ENCODE results near the gene MYCBP2.
A peak's percentile ranks its signal among the peaks of the same experiment; 100 is the strongest.
"Not testable (repeated sequence)": the region's sequence is repeated elsewhere in the genome, so short reads cannot be mapped to it uniquely, and the experiment has no call there.

The MYCBP2 gene

DNA sequence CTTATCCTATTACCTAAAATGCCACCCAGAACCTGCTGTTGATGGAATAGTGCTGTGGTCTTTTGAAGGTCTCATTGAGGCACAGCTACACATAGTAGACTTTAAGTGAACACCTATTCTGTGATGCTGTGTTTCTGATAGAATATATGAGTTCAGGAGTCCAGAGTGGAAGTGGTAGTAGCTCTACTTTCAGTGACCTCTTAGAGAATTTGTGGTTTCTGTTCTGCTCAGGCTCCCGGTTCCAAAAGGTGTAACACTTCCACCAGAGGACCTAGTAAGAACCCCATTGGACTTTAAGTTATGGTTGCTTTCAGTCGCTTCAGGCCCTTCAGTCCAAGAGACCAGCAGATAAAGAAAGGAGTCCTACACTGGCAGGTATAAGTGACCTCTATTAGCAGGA lies 11.4 kb upstream of the MYCBP2 start:
- no peak for DNase-seq

DNA sequence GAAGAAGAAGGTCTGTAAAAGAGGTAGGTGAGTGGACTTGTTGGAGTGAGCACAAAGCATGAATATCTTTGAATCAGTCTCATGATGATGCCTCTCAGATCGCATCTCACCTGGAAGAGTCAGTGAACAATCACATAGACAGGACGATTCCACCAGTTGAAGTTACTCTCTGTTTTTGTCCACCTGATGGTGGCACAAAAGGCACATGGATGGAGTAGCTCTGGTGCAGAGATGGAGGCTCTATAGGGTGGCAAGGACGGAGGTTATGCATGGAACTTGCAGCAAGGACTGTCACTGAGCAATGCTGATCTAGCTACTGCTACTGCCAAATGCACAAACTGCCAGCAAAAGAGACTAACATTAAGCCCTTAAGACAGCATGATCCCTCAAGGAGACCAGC lies 10.3 kb upstream of the MYCBP2 start:
- no peak for DNase-seq

DNA sequence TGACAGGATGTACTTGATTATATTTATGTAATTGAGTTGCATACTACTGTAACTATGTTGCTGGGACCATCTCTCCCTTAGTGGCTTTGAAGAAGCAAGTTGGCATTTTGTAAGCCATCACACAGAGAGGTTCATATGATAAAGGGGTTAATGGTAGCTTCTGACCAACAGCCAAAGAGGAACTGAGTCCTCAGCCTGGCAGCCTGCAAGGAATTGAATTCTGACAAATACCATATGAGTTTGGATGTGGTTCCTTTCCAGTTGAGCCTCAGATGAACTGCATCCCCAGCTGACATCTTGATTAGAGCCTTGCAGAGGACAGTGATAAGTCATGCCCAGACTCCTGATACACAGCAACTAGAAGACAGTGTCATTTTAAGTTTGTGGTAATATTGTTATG lies 8.6 kb upstream of the MYCBP2 start:
- DNase-seq: no peak

DNA sequence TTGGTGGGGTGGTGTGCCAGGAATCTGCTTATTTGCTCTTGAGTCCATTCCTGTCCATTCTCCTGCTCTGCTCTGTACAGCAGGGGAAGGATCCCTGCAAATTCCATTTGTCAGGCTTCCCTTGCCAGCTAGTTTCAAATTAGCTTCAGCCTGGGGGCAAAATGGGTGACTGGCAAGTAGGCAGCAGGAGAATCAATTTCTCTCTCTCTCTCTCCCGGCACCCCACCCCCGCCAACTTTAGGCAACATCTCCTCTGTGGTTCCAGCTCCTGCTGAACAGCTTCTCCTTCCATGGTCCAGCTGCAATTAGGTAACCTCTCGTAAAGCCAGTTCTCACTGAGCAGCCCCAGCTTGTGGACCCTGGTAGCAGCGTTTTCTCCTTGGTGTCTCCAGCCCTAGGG lies 6.7 kb upstream of the MYCBP2 start:
- DNase-seq: no peak

DNA sequence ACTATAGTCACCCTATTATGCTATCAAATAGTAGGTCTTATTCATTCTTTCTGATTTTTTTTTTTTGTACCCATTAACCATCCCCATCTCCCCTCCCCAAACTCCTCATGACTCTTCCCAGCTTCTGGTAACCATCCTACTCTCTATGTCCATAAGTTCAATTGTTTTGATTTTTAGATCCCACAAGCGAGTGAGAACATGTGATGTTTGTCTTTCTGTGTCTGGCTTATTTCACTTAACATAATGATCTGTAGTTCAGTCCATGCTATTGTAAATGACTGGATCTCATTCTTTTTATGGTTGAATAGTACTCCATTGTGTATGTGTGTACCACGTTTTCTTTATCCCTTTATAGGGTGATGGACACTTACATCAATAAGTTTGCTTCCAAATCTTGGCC lies 4.5 kb upstream of the MYCBP2 start:
- DNase-seq: no peak

DNA sequence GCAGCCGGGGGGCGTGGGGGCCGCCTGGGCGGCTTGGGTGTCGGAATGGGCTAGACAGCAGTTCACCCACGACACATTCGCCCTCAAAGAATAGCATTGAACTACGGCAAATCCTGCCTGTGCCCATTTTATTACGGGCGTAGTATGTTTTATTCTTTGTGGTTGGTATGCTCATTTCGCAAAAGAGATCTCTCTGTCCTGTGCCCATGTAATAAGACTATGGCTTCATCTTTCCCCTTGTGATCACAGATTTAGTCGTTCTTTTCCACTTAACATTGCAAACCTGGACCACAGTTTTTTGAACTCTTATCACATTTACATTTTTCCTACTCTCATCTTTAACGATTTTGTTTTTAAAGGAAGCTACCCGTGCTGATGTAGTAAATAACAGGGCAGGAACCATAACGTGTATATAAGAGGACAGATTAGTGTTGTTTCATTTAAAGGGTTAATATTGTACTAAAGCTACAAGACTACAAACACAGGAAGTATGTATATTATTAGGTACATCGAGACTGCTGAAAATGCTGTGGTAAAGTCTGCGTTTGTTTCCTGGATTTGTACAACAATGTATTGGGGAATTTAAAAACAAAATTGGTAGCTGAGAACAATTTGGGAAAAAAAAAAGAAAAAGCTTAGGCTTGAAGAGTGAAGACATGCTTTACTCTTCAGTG lies 3.2 kb upstream of the MYCBP2 start:
- no peak for DNase-seq

DNA sequence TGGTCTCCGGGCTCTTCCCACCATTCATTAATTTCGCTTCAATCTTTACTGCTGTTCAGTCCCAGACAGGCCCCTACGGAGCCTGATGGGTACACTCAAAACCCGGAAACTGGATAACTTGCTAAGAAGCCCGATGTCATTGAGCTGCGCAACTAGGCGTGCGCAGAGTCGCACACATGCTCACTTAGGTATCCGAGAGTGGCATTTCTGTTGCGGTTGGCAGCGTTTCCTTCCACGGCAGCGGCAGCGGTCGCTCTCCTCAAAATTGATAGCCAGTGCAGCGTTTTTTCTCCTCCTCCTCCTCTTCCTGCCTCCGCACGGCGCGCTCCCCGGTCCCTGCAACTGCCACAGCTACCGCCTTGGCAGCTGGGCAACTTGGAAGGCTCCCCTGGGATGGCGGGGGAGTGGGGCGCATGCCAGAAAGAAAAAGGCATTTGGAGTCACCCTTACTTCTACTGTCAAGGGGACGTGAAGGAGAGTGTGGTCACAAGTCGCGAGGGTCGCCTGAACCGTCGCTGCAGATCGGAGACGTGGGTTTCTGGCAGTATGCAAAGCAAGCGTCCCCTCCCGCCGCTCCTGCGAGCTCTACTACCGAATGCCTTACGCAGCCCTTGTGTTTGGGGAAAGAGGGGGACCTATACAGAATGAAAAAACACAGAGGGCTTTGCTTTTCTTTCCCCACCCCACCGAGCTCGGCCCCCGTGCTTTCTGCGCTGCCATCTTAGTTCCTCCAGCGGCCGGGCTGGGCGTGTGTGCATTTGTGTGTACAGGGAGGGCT lies 2.4 kb upstream of the MYCBP2 start:
- peak; percentile 88 for DNase-seq

DNA sequence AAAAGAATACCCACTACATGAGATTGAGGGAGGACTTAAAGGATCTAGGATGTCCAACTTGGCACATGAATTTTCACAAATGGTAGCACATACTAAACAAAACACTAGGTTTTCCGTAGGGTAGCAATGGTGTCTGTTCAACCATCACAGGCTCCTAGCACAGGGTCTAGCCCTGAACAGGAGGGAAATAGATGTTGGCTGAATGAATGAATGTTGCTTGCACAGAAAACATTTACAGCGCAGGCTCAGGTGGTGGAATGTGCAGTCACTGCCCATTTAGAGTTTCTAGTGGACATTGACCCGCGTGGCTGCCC lies 1.9 kb upstream of the MYCBP2 start:
- no peak for DNase-seq

DNA sequence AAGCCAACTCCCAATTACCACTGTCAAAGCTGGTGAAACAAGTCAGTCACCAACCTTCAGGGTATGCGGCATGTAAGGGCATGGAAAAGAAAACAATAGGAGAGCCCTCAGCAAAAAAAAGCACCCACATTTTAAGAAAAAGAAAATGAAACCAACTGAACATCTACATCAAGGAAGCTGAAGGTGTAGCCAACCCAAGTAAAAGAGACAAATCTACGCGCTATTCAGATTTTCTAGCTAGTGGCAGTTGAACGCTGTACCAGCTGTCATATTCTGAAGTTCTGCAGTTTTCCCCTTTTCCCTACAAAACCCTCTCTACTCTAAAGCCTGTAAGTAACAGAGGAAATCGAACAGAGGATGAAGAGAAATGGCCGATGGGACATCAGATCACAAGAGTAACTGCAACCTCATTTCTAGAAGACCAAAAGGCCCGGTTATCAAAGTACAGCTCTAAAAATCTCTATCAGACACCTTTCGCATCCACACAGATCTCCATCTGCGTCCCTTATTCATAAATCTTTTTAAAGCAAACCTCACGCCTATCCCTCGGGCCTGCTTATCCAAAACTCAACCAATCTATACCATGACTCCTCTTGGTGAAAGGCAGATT lies 1.4 kb downstream of the MYCBP2 start:
- DNase-seq: no peak

DNA sequence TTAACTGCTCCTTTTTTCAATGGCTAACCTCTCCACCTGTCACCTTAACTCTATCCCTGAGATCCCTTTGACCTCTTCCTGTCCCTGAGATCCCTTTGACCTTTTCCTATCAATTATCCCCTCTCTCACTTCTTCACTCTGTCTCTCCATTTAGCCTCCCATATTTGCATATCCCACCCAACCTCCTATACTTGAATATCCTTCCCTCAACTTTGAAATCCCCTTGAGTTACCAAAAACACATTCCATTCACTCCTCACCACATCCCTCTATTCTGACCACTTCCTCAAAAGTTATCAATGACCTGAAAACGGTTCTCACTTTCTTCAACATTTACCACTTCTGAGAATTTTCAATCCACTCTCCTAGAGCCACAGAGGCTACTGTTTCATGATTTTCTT lies 3.0 kb downstream of the MYCBP2 start:
- no peak for DNase-seq

DNA sequence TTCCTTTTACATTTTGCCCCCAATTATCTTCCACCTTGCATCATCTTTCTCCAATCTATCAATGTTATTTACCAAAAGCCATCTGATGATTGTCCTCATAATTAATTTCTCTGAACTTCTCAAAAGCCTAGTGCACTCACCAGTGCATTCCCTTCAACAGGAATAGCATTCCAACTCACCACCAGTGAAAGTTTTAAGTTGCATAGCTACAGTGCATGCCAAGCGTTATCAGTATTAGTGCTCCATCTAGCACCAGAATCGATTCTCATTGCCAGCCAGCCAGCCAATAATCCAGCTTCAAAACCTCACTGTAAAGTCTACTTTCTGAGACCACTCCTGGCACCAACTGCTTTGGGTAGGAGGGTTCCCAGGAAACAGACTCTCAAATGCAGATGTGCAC lies 7.4 kb downstream of the MYCBP2 start:
- no peak for DNase-seq

DNA sequence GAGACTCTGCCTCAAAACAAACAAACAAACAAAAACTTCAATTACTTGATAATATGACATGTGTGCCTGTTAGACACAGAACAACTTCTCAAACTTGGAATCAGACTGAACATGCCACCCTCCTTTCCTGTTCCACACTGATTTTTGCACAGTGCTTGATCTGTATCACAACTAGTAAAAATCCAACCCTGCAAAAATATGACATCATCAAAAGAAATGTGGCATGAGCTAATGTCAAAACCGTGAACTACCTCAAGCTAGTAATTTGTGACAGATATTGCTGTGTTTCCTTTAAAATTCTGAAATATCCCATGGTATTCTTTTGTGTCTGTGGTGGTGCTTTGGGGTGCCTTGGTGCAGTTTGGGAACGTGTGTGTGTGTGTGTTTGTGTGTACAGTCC lies 8.2 kb downstream of the MYCBP2 start:
- no peak for DNase-seq

DNA sequence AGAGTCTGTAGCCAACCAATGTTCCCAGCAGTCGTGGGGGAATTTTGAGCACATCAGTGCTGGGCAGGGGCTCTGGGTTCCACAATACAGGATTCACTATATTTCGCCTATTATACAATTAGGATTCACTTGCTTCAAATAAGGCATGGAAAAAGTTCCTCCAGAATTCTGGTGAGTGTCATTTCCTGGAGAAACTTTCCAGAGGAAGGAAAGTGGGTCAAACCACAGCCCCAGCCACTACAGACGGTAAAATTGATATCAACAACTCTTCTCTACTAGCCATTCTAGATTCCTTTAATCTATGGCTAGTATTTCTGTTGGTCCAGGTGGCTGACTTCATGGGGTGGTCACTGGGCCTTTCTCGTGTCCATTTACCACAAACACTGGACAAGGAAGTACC lies 10.5 kb downstream of the MYCBP2 start:
- no peak for DNase-seq

DNA sequence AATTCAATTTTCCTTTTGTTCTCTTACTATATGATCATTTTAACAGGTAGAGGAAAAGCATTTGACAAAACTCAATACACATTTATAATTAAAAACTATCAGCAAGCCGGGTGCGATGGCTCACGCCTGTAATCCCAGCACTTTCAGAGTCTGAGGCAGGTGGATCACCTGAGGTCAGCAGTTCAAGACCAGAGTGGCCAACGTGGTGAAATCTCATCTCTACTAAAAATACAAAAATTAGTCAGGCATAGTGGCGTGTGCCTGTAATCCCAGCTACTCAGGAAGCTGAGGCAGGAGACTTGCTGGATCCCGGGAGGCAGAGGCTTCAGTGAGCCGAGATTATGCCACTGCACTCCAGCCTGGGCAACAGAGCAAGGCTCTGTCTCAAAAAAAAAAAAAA lies 11.4 kb downstream of the MYCBP2 start:
- not testable (repeated sequence) for DNase-seq

DNA sequence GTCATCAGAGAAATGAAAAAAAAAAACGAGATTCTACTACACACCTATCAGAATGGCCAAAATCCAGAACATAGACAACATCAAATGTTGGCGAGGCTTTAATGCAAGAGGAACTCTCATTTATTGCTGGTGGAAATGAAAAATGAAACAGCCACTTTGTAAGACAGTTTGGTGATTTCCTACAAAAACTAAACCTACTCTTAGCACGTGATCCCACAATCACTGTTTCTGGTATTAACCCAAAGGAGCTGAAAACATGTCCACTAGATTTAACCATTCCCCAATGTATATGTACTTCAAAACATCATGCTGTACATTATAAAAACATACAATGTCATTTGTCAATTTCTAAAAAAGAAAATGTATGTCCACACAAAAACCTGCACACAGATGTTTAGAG lies 13.0 kb downstream of the MYCBP2 start:
- no peak for DNase-seq

DNA sequence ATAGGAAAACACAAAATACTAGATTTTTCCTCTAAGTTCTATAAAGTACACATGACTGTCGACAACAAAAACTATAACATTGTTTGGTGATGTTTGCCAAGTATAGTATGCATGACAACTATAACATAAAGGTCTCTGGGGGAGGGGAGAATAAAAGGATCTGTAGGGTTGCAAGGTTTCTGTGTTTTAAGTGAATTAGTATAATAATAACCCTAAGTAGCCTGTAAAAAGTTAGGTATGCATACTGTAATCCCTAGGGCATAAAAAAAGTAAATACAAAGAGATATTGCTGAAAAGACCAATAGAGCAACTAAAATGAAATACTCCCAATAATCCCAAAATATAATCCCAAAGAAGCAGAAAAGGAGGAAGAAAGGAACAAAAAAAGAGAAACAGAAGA lies 14.6 kb downstream of the MYCBP2 start:
- DNase-seq: no peak

DNA sequence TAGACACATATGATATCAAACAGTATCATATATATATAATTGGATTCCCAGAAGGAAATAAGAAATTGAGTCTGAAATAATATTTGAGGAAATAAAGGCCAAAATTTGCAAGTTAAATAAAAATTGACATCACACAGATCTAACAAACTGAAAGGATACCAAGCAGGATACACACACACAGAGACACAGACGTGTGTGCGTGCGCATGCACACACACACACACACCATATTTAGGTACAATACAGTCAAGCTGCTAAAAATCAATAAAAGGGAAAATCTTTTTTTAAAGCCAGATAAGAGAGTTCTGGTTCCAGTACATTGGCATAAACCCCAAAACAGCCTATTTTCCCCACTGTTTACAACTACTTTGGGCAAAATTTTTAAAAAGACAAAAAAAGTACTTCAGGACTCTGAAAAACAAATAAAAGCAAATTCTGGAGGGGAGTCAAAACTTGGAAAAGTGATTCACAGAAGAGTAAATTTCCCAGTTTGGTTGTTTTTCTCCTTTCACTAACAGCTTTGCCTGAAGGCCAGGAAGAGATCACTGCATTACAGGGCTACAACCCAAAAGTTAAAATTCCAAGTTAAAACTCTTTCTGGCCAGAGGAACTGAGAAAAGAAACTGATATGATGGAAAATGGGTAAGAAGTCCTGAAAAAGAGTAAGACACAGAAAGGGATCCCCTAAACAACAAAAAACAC lies 16.2 kb downstream of the MYCBP2 start:
- DNase-seq: no peak

DNA sequence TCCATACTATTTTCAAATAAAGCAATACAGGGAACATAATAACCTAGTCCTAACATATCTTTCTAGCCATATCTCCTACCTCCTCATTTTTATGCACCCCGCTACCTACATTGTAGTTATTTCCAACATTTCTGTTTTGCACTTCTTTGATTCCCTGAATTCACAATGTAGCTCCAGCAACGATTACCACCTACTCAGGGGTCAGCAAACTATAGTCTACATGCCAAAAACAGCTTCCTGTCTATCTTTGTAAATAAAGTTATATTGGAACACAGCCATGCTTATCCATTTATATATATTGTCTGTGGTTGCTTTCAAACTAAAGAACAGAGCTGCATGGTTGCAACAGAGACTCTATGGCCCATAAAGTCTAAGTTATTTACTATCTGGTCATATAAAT lies 16.7 kb downstream of the MYCBP2 start:
- DNase-seq: no peak

DNA sequence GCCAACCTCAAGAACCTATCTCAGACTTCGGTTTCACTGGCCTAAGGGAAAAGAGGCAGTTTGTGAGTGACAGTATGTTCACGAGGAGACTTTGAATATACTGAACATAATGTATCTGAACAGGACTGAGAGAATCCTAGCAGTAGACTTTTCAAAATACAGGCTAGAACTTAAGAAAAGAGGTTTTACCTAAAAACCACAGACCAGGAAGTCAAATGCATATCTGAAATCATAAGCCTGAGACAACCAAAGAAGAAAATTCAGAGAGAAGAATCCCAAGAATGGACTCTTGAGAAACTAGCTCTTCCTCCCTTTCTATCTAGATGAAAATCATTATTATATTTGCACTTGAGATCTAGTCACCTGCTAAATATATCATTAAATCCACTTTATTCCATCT lies 17.6 kb downstream of the MYCBP2 start:
- no peak for DNase-seq

DNA sequence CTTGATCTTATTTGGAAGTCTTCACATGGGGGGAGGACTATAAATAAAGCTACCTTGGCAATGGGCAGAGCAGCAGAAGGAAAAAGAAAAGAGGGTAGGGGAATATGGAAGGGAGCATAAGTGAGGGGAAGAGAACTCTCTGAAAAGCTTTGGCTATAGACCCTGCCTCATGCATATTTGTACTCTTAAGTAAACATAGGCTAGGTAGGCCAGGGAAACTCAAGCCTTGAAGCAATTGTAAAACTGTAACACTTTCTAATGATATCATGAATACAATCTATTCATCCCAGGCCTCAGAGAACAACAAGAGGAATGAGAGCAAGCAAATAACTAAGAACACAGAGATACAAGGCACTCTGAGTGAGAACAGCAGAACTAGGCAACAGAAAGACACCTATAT lies 20.4 kb downstream of the MYCBP2 start:
- no peak for DNase-seq

DNA sequence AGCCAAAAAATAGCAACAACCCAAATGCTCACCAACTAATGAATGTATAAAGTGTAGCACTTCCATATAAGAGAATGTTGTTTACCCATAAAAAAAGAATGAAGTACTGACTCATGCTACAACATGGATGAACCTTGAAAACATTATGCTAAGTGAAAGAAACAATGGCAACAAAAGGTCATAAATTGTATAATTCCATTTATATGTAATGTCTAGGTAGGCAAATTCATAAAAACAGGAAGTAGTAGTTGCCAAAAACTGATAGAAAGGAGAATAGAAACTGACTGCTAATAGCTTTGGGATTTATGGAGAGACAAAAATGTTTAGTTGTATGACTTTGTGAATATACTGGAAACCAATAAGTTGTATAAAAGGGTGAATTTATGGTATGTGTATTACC lies 21.6 kb downstream of the MYCBP2 start:
- DNase-seq: no peak

DNA sequence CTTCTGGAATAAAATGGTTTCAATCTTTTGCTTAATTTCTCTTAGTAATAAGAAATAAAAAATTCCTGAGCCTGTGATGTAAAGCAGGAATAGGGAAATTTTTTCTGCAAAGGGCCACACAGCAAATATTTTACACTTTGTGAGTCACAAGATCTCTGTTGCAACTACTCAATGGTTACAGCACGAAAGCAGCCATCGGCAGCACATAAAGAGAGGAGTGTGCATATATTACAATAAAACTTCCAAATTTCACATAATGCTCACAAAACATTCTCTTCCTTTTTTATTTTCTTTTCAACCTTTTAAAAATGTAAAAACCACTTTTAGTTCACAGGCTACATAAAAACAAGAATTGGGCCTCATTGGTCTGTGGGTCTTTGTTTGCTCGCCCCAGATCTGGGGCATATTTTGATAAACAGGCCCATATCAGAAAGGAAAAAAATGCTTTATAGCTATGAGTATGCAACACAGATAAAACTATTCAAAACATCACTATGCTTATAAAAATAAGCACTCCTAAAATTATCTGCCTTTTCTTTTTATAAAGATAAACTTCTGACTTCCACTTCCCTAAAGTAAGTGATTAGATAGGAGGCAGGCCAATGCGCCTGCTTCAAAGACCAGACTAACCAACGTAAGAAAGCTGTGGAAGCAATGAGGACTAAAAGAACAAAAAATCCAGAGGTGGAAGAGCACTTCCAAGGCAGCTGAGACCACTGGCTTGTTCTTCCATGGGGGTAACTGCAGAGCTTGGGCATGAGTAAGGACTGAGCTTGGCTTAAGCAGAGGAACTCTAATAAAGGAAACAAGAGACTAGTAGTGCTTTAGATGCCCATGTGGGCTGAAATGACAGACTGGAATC lies 26.5 kb downstream of the MYCBP2 start:
- DNase-seq: no peak

DNA sequence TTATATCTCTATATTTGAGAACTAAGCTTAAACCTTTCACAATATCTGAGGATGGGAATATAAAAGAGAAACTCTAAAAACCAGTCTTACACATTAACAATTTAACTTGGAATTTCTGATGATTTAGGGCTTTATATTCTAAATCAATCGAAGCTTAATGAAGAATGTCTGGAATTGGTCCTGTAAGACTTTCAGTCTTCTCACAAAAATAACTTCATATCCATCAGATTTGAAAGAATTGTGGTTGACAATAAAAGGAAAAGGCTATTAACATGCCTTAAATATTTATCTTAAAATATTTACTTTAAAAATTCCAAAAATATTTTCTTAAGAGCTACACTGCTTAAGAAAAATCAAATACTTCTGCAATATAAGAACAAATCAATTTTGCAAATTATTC lies 27.3 kb downstream of the MYCBP2 start:
- no peak for DNase-seq

Data from right forelimb (tissue), 1 donor.